Measurements from ENCODE around the gene SULT1E1. TPM values are rescaled to one million over a fixed set of nuclear protein-coding genes. Genes with fewer than 3 reads are reported as not detected.

The SULT1E1 gene
- total and polyA plus RNA-seq, 2 experiments from 2014 or later, result not detected

GRCh38 chr4:69858690-69859089 is 1.3 kb downstream of the SULT1E1 start (continued):
- no peak for TF ChIP-seq ZNF462 (CRISPR knock-in tag; IDR thresholded peaks at IDR 0.05)
- TF ChIP-seq ETS1 (IDR thresholded peaks at IDR 0.05), result no peak
- TF ChIP-seq CTCF (conservative IDR thresholded peaks at IDR 0.05; ENCODE audit: low read depth in 2 of 2), result no peak
- TF ChIP-seq EZH2 (IDR thresholded peaks at IDR 0.05; ENCODE audit: low read depth, unreplicated experiment), result no peak
- no peak for TF ChIP-seq JUNB (IDR thresholded peaks at IDR 0.05; ENCODE audit: unreplicated experiment)

GRCh38 chr4:69855822-69856221 is 4.1 kb downstream of the SULT1E1 start:
- H3K27ac ChIP-seq (ENCODE audit: low read depth), result no peak overlapping the region
- no peaks in the 10 kb centered on the region; the same call in 1 of the 2 replicates for H3K27me3 ChIP-seq (ENCODE audit: insufficient read depth)
- Mint-ChIP-seq H3K9me3 (no peaks in the 10 kb centered on the region), H3K4me3 (no peak overlapping the region), H3K36me3 (ENCODE audit: low read depth) (no peaks in the 10 kb centered on the region), H3K27ac (no peak overlapping the region), H3K27me3 (ENCODE audit: insufficient read depth, low read depth, poor library complexity) (no peaks in the 10 kb centered on the region), H3K4me1 (no peaks in the 10 kb centered on the region)
- H2AFZ ChIP-seq, result no peak overlapping the region
- no peak for DNase-seq (ENCODE audit: low spot score)
- H3K79me2 ChIP-seq (replicated peaks; ENCODE audit: insufficient read depth), result no peaks in the 10 kb centered on the region
- no peaks in the 10 kb centered on the region for H4K20me1 ChIP-seq (replicated peaks; ENCODE audit: insufficient read depth)
- H3K9me2 ChIP-seq (ENCODE audit: insufficient read depth), result no peaks in the 10 kb centered on the region
- H3K4me2 ChIP-seq, result no peak overlapping the region
- no peaks in the 10 kb centered on the region for H3K36me3 ChIP-seq (ENCODE audit: insufficient read depth)
- H3K4me1 ChIP-seq (ENCODE audit: insufficient read depth), result no peaks in the 10 kb centered on the region
- H3K4me3 ChIP-seq, result no peak overlapping the region
- no peak for ATAC-seq
- H3F3A ChIP-seq (replicated peaks; ENCODE audit: low read depth), result no peaks in the 10 kb centered on the region
- TF ChIP-seq CREB1 (CRISPR knock-in tag; IDR thresholded peaks at IDR 0.05; ENCODE audit: low read depth) (no peak), ZNF114 (CRISPR knock-in tag; IDR thresholded peaks at IDR 0.05) (no peak), POLR2AphosphoS5 (IDR thresholded peaks at IDR 0.05; ENCODE audit: low read depth) (no peak), ZNF331 (CRISPR knock-in tag; IDR thresholded peaks at IDR 0.05; ENCODE audit: low read depth) (no peak), STAT1 (IDR thresholded peaks at IDR 0.05; ENCODE audit: unreplicated experiment) (no peak)

Data from GM23338 (cell line).